Gastrocnemius medialis (tissue), 4 donors: ENCODE data around the gene ZNF229. TPM values are rescaled to one million over a fixed set of nuclear protein-coding genes. Genes with fewer than 3 reads are reported as not detected.
A peak's percentile ranks its signal among the peaks of the same experiment; 100 is the strongest.
"Not testable (repeated sequence)": the region's sequence is repeated elsewhere in the genome, so short reads cannot be mapped to it uniquely, and the experiment has no call there.

Source experiments
- ATAC-seq, 2 donors: fragments of 150-250 bp; one replicate each; pipeline ENCODE4 v1.9.1; 2016
- DNase-seq, 2 donors: peaks; one replicate each; pipeline ENCODE4 v3.0.0-alpha.2; 2019
- H3K27ac ChIP-seq, 4 donors: fragments of 200-600 bp; sonication (generic); 1 replicate in 1 of 4; 2 replicates in 3 of 4; pipeline ENCODE4 v1.5.1; 2016 to 2018; ENCODE audit warnings: mild to moderate bottlenecking in 2 of 4, moderate library complexity in 1 of 4
- H3K27me3 ChIP-seq, 3 donors: fragments of 200-600 bp; sonication (generic) in 2 of 3; 1 replicate in 1 of 3; 2 replicates in 2 of 3; pipeline versions ENCODE4 v1.5.1 to v1.6.0; 2016 to 2019; ENCODE audit warnings: mild to moderate bottlenecking in 1 of 3, moderate library complexity in 1 of 3
- H3K36me3 ChIP-seq, 2 donors: fragments of 200-600 bp; sonication (generic) in 1 of 2; one replicate each; pipeline ENCODE4 v1.5.1; 2017 to 2018
- H3K4me1 ChIP-seq, 2 donors: fragments of 200-600 bp; sonication (generic) in 1 of 2; one replicate each; pipeline ENCODE4 v1.5.1; 2016 to 2017; ENCODE audit warnings: mild to moderate bottlenecking in 2 of 2
- H3K4me3 ChIP-seq, 4 donors: fragments of 200-600 bp; sonication (generic) in 3 of 4; 1 replicate in 1 of 4; 2 replicates in 3 of 4; pipeline ENCODE4 v1.5.1; 2016 to 2019; ENCODE audit warnings: mild to moderate bottlenecking in 2 of 4
- H3K9me3 ChIP-seq, 3 donors: fragments of 200-600 bp; sonication (generic) in 2 of 3; 1 replicate in 1 of 3; 2 replicates in 2 of 3; pipeline ENCODE4 v1.5.1; 2016 to 2019
- CTCF ChIP-seq, 5 experiments: fragments of 450-650 bp in 3 of 5; fragments of 200-600 bp in 2 of 5; sonication (generic) in 2 of 5; IDR thresholded peaks in 4 of 5; conservative IDR thresholded peaks in 1 of 5; 1 replicate in 4 of 5; 2 replicates in 1 of 5; pipeline ENCODE4 v1.5.1; 2016 to 2019; ENCODE audit warnings: antibody characterized with exemption in 5 of 5, mild to moderate bottlenecking in 3 of 5, moderate library complexity in 3 of 5
- POLR2A ChIP-seq, 2 donors: fragments of 450-650 bp; IDR thresholded peaks; one replicate each; pipeline ENCODE4 v1.6.1; 2017; ENCODE audit warnings: antibody characterized with exemption in 2 of 2, mild to moderate bottlenecking in 2 of 2, moderate library complexity in 2 of 2
- in situ Hi-C, 4 donors: fragments of 200-750 bp; cut with MboI; loops; one replicate each; pipeline versions ENCODE4 v1.15.0 to v1.8.0; 2017; ENCODE audit warnings: low sequenced_read_pairs in 4 of 4
- intact Hi-C: fragments of 100-400 bp; cut with DNase I; formaldehyde crosslinking; loops from one replicate; pipeline ENCODE4 v1.15.1; 2023; ENCODE audit warnings: low total_unique reads
- total RNA-seq, 4 donors: library from RNA; depleted of rRNA; stranded (reverse); fragments of >200 nt; gene quantifications; one replicate each; pipeline versions ENCODE4 v1.1.0 to v1.2.3, GENCODE V29; 2016

The ZNF229 gene
- total RNA-seq, 4 donors from 2014 or later: 0.66 to 1.6 (median 0.89) TPM

GRCh38 chr19:44430956-44431355 is 17.3 kb downstream of the ZNF229 start:
- H3K27ac ChIP-seq: no peak overlapping the region
- no peaks in the 10 kb centered on the region for H3K4me1 ChIP-seq
- peaks cover 3 to 48% (median 15%) of the 10 kb centered on the region in 3 donors for H3K9me3 ChIP-seq
- no peaks in the 10 kb centered on the region for H3K27me3 ChIP-seq
- peak overlapping the region in 1 of 4 donors; percentile 13 for H3K4me3 ChIP-seq
- DNase-seq: no peak
- intact Hi-C loops (no loop called here), in situ Hi-C loops (no loop called here)
- ATAC-seq: no peak
- H3K36me3 ChIP-seq: peaks cover 0 to 60% of the 10 kb centered on the region in 2 donors
- TF ChIP-seq CTCF (IDR thresholded peaks at IDR 0.05 in 4 of 5, conservative IDR thresholded peaks at IDR 0.05 in 1 of 5) (no peak), POLR2A (IDR thresholded peaks at IDR 0.05) (no peak)

GRCh38 chr19:44415553-44415952 is 32.7 kb downstream of the ZNF229 start:
- H3K4me1 ChIP-seq, in situ Hi-C loops, H3K27me3 ChIP-seq, intact Hi-C loops, H3K4me3 ChIP-seq, DNase-seq, ATAC-seq, H3K27ac ChIP-seq, H3K36me3 ChIP-seq, H3K9me3 ChIP-seq: not testable (repeated sequence)

GRCh38 chr19:44401139-44402115 is 46.8 kb downstream of the ZNF229 start, which contains the start of gene ZNF285:
Gene ZNF285, minus strand, starts transcription at chr19:44401608. Its CDS starts 4,395 bp downstream, at chr19:44397213.
- Histone ChIP-seq H3K27me3 (peaks cover 0 to 8% (median 0%) of the 10 kb centered on the region in 3 donors), H3K27ac (peak within 1 kb of the TSS in 1 of 4 donors; percentile 55), H3K4me1 (no peaks in the 10 kb centered on the region), H3K36me3 (peaks cover 0 to 6% of the 10 kb centered on the region in 2 donors), H3K9me3 (peaks cover 0 to 9% (median 0%) of the 10 kb centered on the region in 3 donors), H3K4me3 (peak within 1 kb of the TSS; percentile 62 to 88 (median 65))
- DNase-seq (peak; percentile 74 to 85), ATAC-seq (peak; percentile 93 to 100)
- TF ChIP-seq POLR2A (IDR thresholded peaks at IDR 0.05) (no peak), CTCF (IDR thresholded peaks at IDR 0.05 in 4 of 5, conservative IDR thresholded peaks at IDR 0.05 in 1 of 5) (no peak)
- in situ Hi-C loops (no loop called here), intact Hi-C loops (loop anchor here (1.0 kb wide), 1 partner anchor 45 kb away; the partner anchor contains the start of gene ZNF112)

- H3K36me3 ChIP-seq: peaks cover 3 to 63% of the 10 kb centered on the region in 2 donors
- H3K4me1 ChIP-seq, H3K4me3 ChIP-seq, H3K9me3 ChIP-seq, DNase-seq, intact Hi-C loops, ATAC-seq, H3K27ac ChIP-seq, H3K27me3 ChIP-seq, in situ Hi-C loops: not testable (repeated sequence)
Measured at GRCh38 chr19:44389268-44389667, 59.0 kb downstream of the ZNF229 start.

Other genes with a start within 250 kb of the ZNF229 start
- gene ZNF227, start 235.9 kb downstream of the ZNF229 start, total RNA-seq: 10 to 100 TPM in 1 of 4 donors, 1 to 10 TPM in 3; 6.8 to 17.7 (median 8.3) TPM
- 1 to 10 TPM in 3 of 4 donors, under 1 TPM in 1; 0.93 to 3.5 (median 1.5) TPM for gene ZNF233, start 188.6 kb downstream of the ZNF229 start, total RNA-seq
- 1 to 10 TPM; 1.9 to 3.3 (median 2.1) TPM for gene ZNF235, start 143.4 kb downstream of the ZNF229 start, total RNA-seq
- gene ZNF112, start 91.8 kb downstream of the ZNF229 start, total RNA-seq: 1 to 10 TPM in 3 of 4 donors, under 1 TPM in 1; 0.78 to 4.0 (median 1.6) TPM
- gene ZNF285, start 46.9 kb downstream of the ZNF229 start, total RNA-seq: 1 to 10 TPM in 1 of 4 donors, under 1 TPM in 3; 0.61 to 1.0 (median 0.69) TPM
- 10 to 100 TPM in 1 of 4 donors, 1 to 10 TPM in 3; 2.1 to 17.4 (median 5.1) TPM for gene ZNF180, start 52.0 kb upstream of the ZNF229 start, total RNA-seq
- gene CEACAM20, start 81.2 kb upstream of the ZNF229 start, total RNA-seq: not detected
- not detected for gene IGSF23, start 165.1 kb upstream of the ZNF229 start, total RNA-seq
- 10 to 100 TPM; 27.3 to 60.2 (median 33.9) TPM for gene PVR, start 195.4 kb upstream of the ZNF229 start, total RNA-seq
- 1 to 10 TPM; 2.0 to 8.5 (median 3.7) TPM for gene CEACAM19, start 223.0 kb upstream of the ZNF229 start, total RNA-seq